H1 (cell line): ENCODE measurements around the gene KRCC1. TPM values are rescaled to one million over a fixed set of nuclear protein-coding genes. Genes with fewer than 3 reads are reported as not detected.
A peak's percentile ranks its signal among the peaks of the same experiment; 100 is the strongest.

Experiments
- CTCF ChIA-PET: fragments of 300-600 bp; sonication (Branson Sonifier 250); formaldehyde crosslinking; loops from one replicate; lab custom pipeline; 2021; ENCODE audit not compliant: partially characterized antibody; lab: Charles Lee
- POLR2A ChIA-PET: fragments of 300-600 bp; sonication (Branson Sonifier 250); formaldehyde crosslinking; loops from one replicate; lab custom pipeline; 2021; ENCODE audit warnings: inconsistent platforms; ENCODE audit not compliant: partially characterized antibody; lab: Charles Lee
- DNase-seq, 2 experiments: peaks; one replicate each; pipeline versions ENCODE4 v3.0.0 to v3.0.0-alpha.2; 2010 to 2022; ENCODE audit warnings: low spot score in 2 of 2, low read depth in 1 of 2, mixed read lengths in 1 of 2
- FAIRE-seq: peaks from 2 replicates; lab custom pipeline; 2011; peaks lifted over from hg19 to GRCh38; lab: Jason Lieb, UNC
- H2AFZ ChIP-seq: 2 replicates; pipeline ENCODE4 v1.8.1; 2012; ENCODE audit warnings: low read length, inconsistent platforms
- H2AK5ac ChIP-seq: 2 replicates; pipeline ENCODE4 v1.6.1; 2013; ENCODE audit warnings: low read depth, low read length
- H2BK120ac ChIP-seq: replicated peaks from 2 replicates; pipeline ENCODE3; 2013; ENCODE audit warnings: low read depth, low read length, inconsistent platforms
- H2BK12ac ChIP-seq: 2 replicates; pipeline ENCODE4 v1.6.1; 2013; ENCODE audit warnings: low read depth, low read length
- H2BK15ac ChIP-seq: 2 replicates; pipeline ENCODE4 v1.6.1; 2013; ENCODE audit warnings: low read length
- H2BK20ac ChIP-seq: 2 replicates; pipeline ENCODE4 v1.6.1; 2013; ENCODE audit warnings: low read length
- H2BK5ac ChIP-seq: 2 replicates; pipeline ENCODE4 v1.6.1; 2013; ENCODE audit warnings: low read depth, low read length
- H3K14ac ChIP-seq: 2 replicates; pipeline ENCODE4 v1.6.1; 2013; ENCODE audit warnings: inconsistent platforms; ENCODE audit not compliant: insufficient read length
- H3K18ac ChIP-seq: 2 replicates; pipeline ENCODE4 v1.6.1; 2013; ENCODE audit warnings: low read length; ENCODE audit errors: extremely low read depth
- H3K23ac ChIP-seq: 2 replicates; pipeline ENCODE4 v1.6.1; 2013; ENCODE audit warnings: inconsistent platforms; ENCODE audit not compliant: insufficient read length
- H3K23me2 ChIP-seq: 2 replicates; pipeline ENCODE4 v1.6.1; 2013; ENCODE audit warnings: low read depth, low read length
- H3K27ac ChIP-seq: 2 replicates; pipeline ENCODE4 v1.6.1; 2011; ENCODE audit warnings: low read depth, low read length, inconsistent platforms
- H3K27me3 ChIP-seq, 4 experiments: replicated peaks in 1 of 4; 1 replicate in 1 of 4; 2 replicates in 3 of 4; pipeline versions ENCODE4 v1.6.1 to v1.8.1; 2011 to 2013; ENCODE audit warnings: low read length in 3 of 4, mild to moderate bottlenecking in 3 of 4, inconsistent platforms in 2 of 4, mixed read lengths in 2 of 4, moderate library complexity in 1 of 4; ENCODE audit not compliant: control insufficient read depth in 3 of 4, insufficient read depth in 3 of 4; ENCODE audit errors: extremely low read depth in 1 of 4
- H3K36me3 ChIP-seq, 4 experiments: 2 replicates each; pipeline versions ENCODE4 v1.6.1 to v1.8.1; 2011 to 2013; ENCODE audit warnings: mild to moderate bottlenecking in 4 of 4, low read length in 3 of 4, moderate library complexity in 2 of 4, control low read depth in 1 of 4, inconsistent platforms in 1 of 4; ENCODE audit not compliant: insufficient read depth in 4 of 4, control insufficient read depth in 2 of 4
- H3K4ac ChIP-seq: replicated peaks from 2 replicates; pipeline ENCODE3; 2013; ENCODE audit warnings: low read length, low read depth, mixed read lengths, inconsistent platforms; ENCODE audit not compliant: insufficient read length
- H3K4me1 ChIP-seq, 4 experiments: replicated peaks in 1 of 4; 1 replicate in 1 of 4; 2 replicates in 3 of 4; pipeline versions ENCODE4 v1.6.1 to v1.8.1; 2011 to 2013; ENCODE audit warnings: low read length in 3 of 4, inconsistent platforms in 2 of 4, mixed read lengths in 1 of 4; ENCODE audit not compliant: insufficient read depth in 4 of 4, control insufficient read depth in 3 of 4
- H3K4me2 ChIP-seq, 2 experiments: 2 replicates each; pipeline versions ENCODE4 v1.6.1 to v1.8.1; 2011 to 2013; ENCODE audit warnings: low read depth in 2 of 2, low read length in 2 of 2, control low read depth in 1 of 2, inconsistent platforms in 1 of 2, mild to moderate bottlenecking in 1 of 2; ENCODE audit not compliant: insufficient read depth in 1 of 2
- H3K4me3 ChIP-seq, 4 experiments: fragments of 200-600, 300-600 bp in 1 of 4; sonication (generic), shearing (Covaris generic), sonication (Bioruptor Twin) in 1 of 4; 2 replicates each; pipeline versions ENCODE4 v1.5.1 to v1.8.1; 2011 to 2016; ENCODE audit warnings: low read length in 4 of 4, low read depth in 3 of 4, control low read depth in 2 of 4, inconsistent platforms in 2 of 4, mild to moderate bottlenecking in 2 of 4, mixed read lengths in 1 of 4, moderate library complexity in 1 of 4; ENCODE audit not compliant: insufficient read depth in 2 of 4; ENCODE audit errors: extremely low read depth in 1 of 4
- H3K56ac ChIP-seq: replicated peaks from 2 replicates; pipeline ENCODE3; 2013; ENCODE audit warnings: low read depth, mild to moderate bottlenecking, mixed read lengths, low read length, inconsistent platforms; ENCODE audit not compliant: insufficient read length
- H3K79me1 ChIP-seq: 2 replicates; pipeline ENCODE4 v1.6.1; 2013; ENCODE audit warnings: low read depth, low read length, control low read depth
- H3K79me2 ChIP-seq, 2 experiments: 2 replicates each; pipeline versions ENCODE4 v1.6.1 to v1.8.1; 2012 to 2013; ENCODE audit warnings: low read length in 2 of 2, mild to moderate bottlenecking in 2 of 2, inconsistent platforms in 1 of 2; ENCODE audit not compliant: insufficient read depth in 2 of 2, control insufficient read depth in 1 of 2
- H3K9ac ChIP-seq, 4 experiments: replicated peaks in 1 of 4; 1 replicate in 1 of 4; 2 replicates in 3 of 4; pipeline versions ENCODE4 v1.6.1 to v1.8.1; 2011 to 2013; ENCODE audit warnings: low read depth in 3 of 4, low read length in 3 of 4, control low read depth in 2 of 4, mild to moderate bottlenecking in 2 of 4, moderate library complexity in 2 of 4, inconsistent platforms in 1 of 4; ENCODE audit errors: extremely low read depth in 1 of 4
- H3K9me3 ChIP-seq, 2 experiments: 2 replicates each; pipeline versions ENCODE4 v1.6.1 to v1.8.1; 2012 to 2013; ENCODE audit warnings: mild to moderate bottlenecking in 2 of 2, moderate library complexity in 2 of 2, control low read depth in 1 of 2, inconsistent platforms in 1 of 2, low read depth in 1 of 2, low read length in 1 of 2, mixed read lengths in 1 of 2; ENCODE audit not compliant: insufficient read depth in 2 of 2
- H4K20me1 ChIP-seq, 2 experiments: replicated peaks in 1 of 2; 2 replicates each; pipeline versions ENCODE3 to v1.8.1; 2011 to 2013; ENCODE audit warnings: inconsistent platforms in 2 of 2, low read length in 2 of 2, mild to moderate bottlenecking in 1 of 2; ENCODE audit not compliant: insufficient read depth in 2 of 2, control insufficient read depth in 1 of 2
- H4K5ac ChIP-seq: 2 replicates; pipeline ENCODE4 v1.6.1; 2013; ENCODE audit warnings: low read length, low read depth, mixed read lengths, inconsistent platforms; ENCODE audit not compliant: insufficient read length
- H4K8ac ChIP-seq: 2 replicates; pipeline ENCODE4 v1.8.0; 2013; ENCODE audit warnings: mild to moderate bottlenecking, moderate library complexity, low read length, inconsistent platforms; ENCODE audit not compliant: insufficient read depth; ENCODE audit errors: extremely low read depth
- H4K91ac ChIP-seq: replicated peaks from 2 replicates; pipeline ENCODE3; 2013; ENCODE audit warnings: low read length, mixed read lengths, inconsistent platforms; ENCODE audit not compliant: insufficient read length
- BCL11A ChIP-seq, 2 experiments: IDR thresholded peaks; one replicate each; pipeline ENCODE4 v1.6.1; 2011; ENCODE audit warnings: low read depth in 2 of 2, low read length in 2 of 2, mild to moderate bottlenecking in 2 of 2
- CREB1 ChIP-seq: IDR thresholded peaks from 2 replicates; pipeline ENCODE4 v1.6.1; 2012; ENCODE audit warnings: inconsistent platforms
- JUN ChIP-seq: IDR thresholded peaks from 2 replicates; pipeline ENCODE4 v1.6.1; 2011; ENCODE audit warnings: low read depth, mild to moderate bottlenecking, improper control_type of control experiment, low read length
- POLR2AphosphoS5 ChIP-seq: IDR thresholded peaks from 2 replicates; pipeline ENCODE4 v1.6.1; 2011; ENCODE audit warnings: low read depth, low read length
- POU5F1 ChIP-seq: IDR thresholded peaks from 2 replicates; pipeline ENCODE4 v1.6.1; 2011; ENCODE audit warnings: low read depth, mild to moderate bottlenecking, low read length, moderate library complexity
- SIRT6 ChIP-seq: IDR thresholded peaks from one replicate; pipeline ENCODE4 v1.7.1; 2012; ENCODE audit warnings: low read length, inconsistent platforms
- SP1 ChIP-seq: IDR thresholded peaks from 2 replicates; pipeline ENCODE4 v1.6.1; 2011; ENCODE audit warnings: low read depth, low read length
- SUZ12 ChIP-seq: fragments of 200-600 bp; sonication (generic); IDR thresholded peaks from 2 replicates; pipeline ENCODE4 v1.6.1; 2012; ENCODE audit warnings: mild to moderate bottlenecking, inconsistent platforms, low read length, moderate library complexity, mixed read lengths
- TEAD4 ChIP-seq: IDR thresholded peaks from 2 replicates; pipeline ENCODE4 v1.6.1; 2012; ENCODE audit warnings: low read depth, low read length, inconsistent platforms, mixed read lengths
- YY1 ChIP-seq: IDR thresholded peaks from 2 replicates; pipeline ENCODE4 v1.6.1; 2011; ENCODE audit warnings: low read depth, mild to moderate bottlenecking, low read length
- WGBS, 2 experiments: shearing (Covaris generic) in 1 of 2; methylation state at CpG; one replicate each; pipeline versions ENCODE4 v1.1.6 to v1.1.7; 2013 to 2015; ENCODE audit warnings: low lambda C conversion rate in 2 of 2, mixed read lengths in 2 of 2, inconsistent platforms in 1 of 2, low coverage in 1 of 2, missing lambda C conversion rate in 1 of 2; ENCODE audit not compliant: insufficient replicate concordance in 2 of 2, insufficient coverage in 1 of 2, insufficient read length in 1 of 2; ENCODE audit errors: extremely low coverage in 1 of 2, missing lambda C conversion rate in 1 of 2; 5-methylcytosine and 5-hydroxymethylcytosine counted together
- polyA plus RNA-seq, 7 experiments: library from polyadenylated mRNA; depleted of rRNA in 3 of 7; stranded (reverse) in 5 of 7; unstranded in 2 of 7; fragments of >200 nt in 5 of 7; fragments of 200-250 nt in 2 of 7; gene quantifications; 1 replicate in 5 of 7; 2 replicates in 1 of 7; 4 replicates in 1 of 7; pipeline versions ENCODE4 v1.2.1 to v1.2.3, GENCODE V29; 2011 to 2013; ENCODE audit warnings: missing spikeins in 2 of 7, mixed read lengths in 2 of 7
- total RNA-seq: library from RNA; stranded (reverse); fragmentation: NEBNext Ultra II Directional; extraction: Animal tissue kit (Norgen Biotek cat#: 25700); gene quantifications from 2 replicates; pipeline ENCODE4 v1.2.1, GENCODE V29; 2021
- TF ChIP-seq, protein P1 (sequence below): IDR thresholded peaks from 2 replicates; pipeline ENCODE4 v1.6.1; 2012; ENCODE audit warnings: low read length, inconsistent platforms

The KRCC1 gene
- total and polyA plus RNA-seq, 2 of the 8 experiments (the other 6 are each of a cell fraction or from before 2014, with no cell fraction given): 5.1 to 8.5 TPM

GRCh38 chr2:88006912-88007439 is 48.6 kb downstream of the KRCC1 start:
- H3K4me3 ChIP-seq: no peak overlapping the region
- FAIRE-seq (no peak), DNase-seq (peak in 1 of 2 experiments; percentile 68)
- H3K4me2 ChIP-seq: 0 out of 4 replicates have a peak overlapping the region, but pooled peaks of 1 of the 2 experiments have one; percentile 13
- no peak overlapping the region for H2BK20ac ChIP-seq
- H3K14ac ChIP-seq: no peak overlapping the region
- H4K8ac ChIP-seq: no peak overlapping the region
- 0 out of 2 replicates have a peak overlapping the region, but pooled peaks have one; percentile 11 for H2AFZ ChIP-seq
- 75% methylated on average over 16 of the region's 16 CpGs; no CpG with 5 or more reads in 1 of the 2 experiments for WGBS, 2 experiments
- H2BK15ac ChIP-seq: no peak overlapping the region
- no peak overlapping the region for H3K23ac ChIP-seq
- H4K20me1 ChIP-seq: no peaks in the 10 kb centered on the region
- no peak overlapping the region for H3K56ac ChIP-seq
- H2BK12ac ChIP-seq: no peak overlapping the region
- no peaks in the 10 kb centered on the region for H3K79me1 ChIP-seq
- POLR2A ChIA-PET: interaction anchor here (0.9 to 6.4 kb wide), 2 partner anchors 10 to 62 kb away, joined by 3 to 60 read pairs; partner anchors contain the start of gene RNU2-63P
- H3K4me1 ChIP-seq: peaks cover 0 to 10% (median 6%) of the 10 kb centered on the region in 4 experiments; a peak in 5 of 7 replicates
- H3K9me3 ChIP-seq: no peaks in the 10 kb centered on the region
- H3K27ac ChIP-seq: no peak overlapping the region
- H3K18ac ChIP-seq: peak overlapping the region; percentile 32
- H3K4ac ChIP-seq: no peak overlapping the region
- H4K5ac ChIP-seq: no peak overlapping the region
- no peak overlapping the region; the same call in 1 of the 2 replicates for H2BK5ac ChIP-seq
- H3K79me2 ChIP-seq: no peaks in the 10 kb centered on the region
- H2BK120ac ChIP-seq: no peak overlapping the region
- H4K91ac ChIP-seq: no peak overlapping the region
- no peak overlapping the region for H2AK5ac ChIP-seq
- CTCF ChIA-PET: interaction anchor here (0.9 kb wide), 1 partner anchor 181 kb away, joined by 4 read pairs; no protein-coding TSS in a partner anchor
- H3K36me3 ChIP-seq: no peaks in the 10 kb centered on the region
- no peak overlapping the region for H3K9ac ChIP-seq
- H3K23me2 ChIP-seq: peaks cover 2% of the 10 kb centered on the region; the same call in 1 of the 2 replicates
- H3K27me3 ChIP-seq: no peaks in the 10 kb centered on the region
- TF ChIP-seq YY1 (no peak), SP1 (no peak), BCL11A (IDR thresholded peaks at IDR 0.05; ENCODE audit: low read depth in 2 of 2, low read length in 2 of 2) (no peak), SUZ12 (no peak), TEAD4 (no peak), SIRT6 (no peak), JUN (no peak), POU5F1 (no peak), CREB1 (no peak), POLR2AphosphoS5 (no peak)
- TF ChIP-seq, protein P1, sequence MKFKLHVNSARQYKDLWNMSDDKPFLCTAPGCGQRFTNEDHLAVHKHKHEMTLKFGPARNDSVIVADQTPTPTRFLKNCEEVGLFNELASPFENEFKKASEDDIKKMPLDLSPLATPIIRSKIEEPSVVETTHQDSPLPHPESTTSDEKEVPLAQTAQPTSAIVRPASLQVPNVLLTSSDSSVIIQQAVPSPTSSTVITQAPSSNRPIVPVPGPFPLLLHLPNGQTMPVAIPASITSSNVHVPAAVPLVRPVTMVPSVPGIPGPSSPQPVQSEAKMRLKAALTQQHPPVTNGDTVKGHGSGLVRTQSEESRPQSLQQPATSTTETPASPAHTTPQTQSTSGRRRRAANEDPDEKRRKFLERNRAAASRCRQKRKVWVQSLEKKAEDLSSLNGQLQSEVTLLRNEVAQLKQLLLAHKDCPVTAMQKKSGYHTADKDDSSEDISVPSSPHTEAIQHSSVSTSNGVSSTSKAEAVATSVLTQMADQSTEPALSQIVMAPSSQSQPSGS: no peak
